Neuron (in vitro differentiated cells): ENCODE measurements around the gene GALNTL6.
"Not testable (repeated sequence)": the region's sequence is repeated elsewhere in the genome, so short reads cannot be mapped to it uniquely, and the experiment has no call there.

Source experiments
- H2AFZ ChIP-seq: one replicate; pipeline ENCODE4 v1.6.1; 2013; ENCODE audit warnings: low read depth, mild to moderate bottlenecking, inconsistent platforms, low read length, moderate library complexity
- H3K27me3 ChIP-seq: one replicate; pipeline ENCODE4 v1.6.1; 2013; ENCODE audit warnings: low read length; ENCODE audit not compliant: insufficient read depth
- H3K36me3 ChIP-seq: one replicate; pipeline ENCODE4 v1.6.1; 2013; ENCODE audit warnings: low read length; ENCODE audit not compliant: insufficient read depth
- H3K4me1 ChIP-seq: one replicate; pipeline ENCODE4 v1.6.1; 2013; ENCODE audit warnings: low read length; ENCODE audit not compliant: insufficient read depth
- H3K4me3 ChIP-seq: 2 replicates; pipeline ENCODE4 v1.5.1; 2013; ENCODE audit warnings: mild to moderate bottlenecking, low read length, moderate library complexity
- H3K9me3 ChIP-seq: one replicate; pipeline ENCODE4 v1.6.1; 2013; ENCODE audit warnings: low read length

The GALNTL6 gene

GRCh38 chr4:172865531-172866127, 1052.4 kb downstream of the GALNTL6 start:
- Histone ChIP-seq H3K4me3 (no peak overlapping the region), H3K4me1 (peaks cover 17% of the 10 kb centered on the region), H2AFZ (no peak overlapping the region), H3K27me3 (no peaks in the 10 kb centered on the region), H3K36me3 (no peaks in the 10 kb centered on the region), H3K9me3 (no peaks in the 10 kb centered on the region)

- Histone ChIP-seq H3K4me1 (peaks cover 17% of the 10 kb centered on the region), H3K4me3 (no peak overlapping the region), H2AFZ (no peak overlapping the region), H3K27me3 (no peaks in the 10 kb centered on the region), H3K36me3 (no peaks in the 10 kb centered on the region), H3K9me3 (no peaks in the 10 kb centered on the region)
Measured at GRCh38 chr4:172866421-172866820, 1053.2 kb downstream of the GALNTL6 start.

- H3K36me3 ChIP-seq = no peaks in the 10 kb centered on the region
- H3K9me3 ChIP-seq = no peaks in the 10 kb centered on the region
- no peak overlapping the region for H2AFZ ChIP-seq
- H3K27me3 ChIP-seq = no peaks in the 10 kb centered on the region
- H3K4me1 ChIP-seq = peaks cover 17% of the 10 kb centered on the region
- H3K4me3 ChIP-seq = no peak overlapping the region
Measured at GRCh38 chr4:172867835-172868234, 1054.6 kb downstream of the GALNTL6 start.

- no peaks in the 10 kb centered on the region for H3K36me3 ChIP-seq
- no peak overlapping the region for H3K4me3 ChIP-seq
- no peaks in the 10 kb centered on the region for H3K9me3 ChIP-seq
- H3K27me3 ChIP-seq = no peaks in the 10 kb centered on the region
- peaks cover 17% of the 10 kb centered on the region for H3K4me1 ChIP-seq
- no peak overlapping the region for H2AFZ ChIP-seq
Measured at GRCh38 chr4:172868271-172868670, 1055.1 kb downstream of the GALNTL6 start.

- no peak overlapping the region for H3K4me3 ChIP-seq
- no peak overlapping the region for H2AFZ ChIP-seq
- H3K9me3 ChIP-seq = no peaks in the 10 kb centered on the region
- peaks cover 17% of the 10 kb centered on the region for H3K4me1 ChIP-seq
- no peaks in the 10 kb centered on the region for H3K27me3 ChIP-seq
- H3K36me3 ChIP-seq = no peaks in the 10 kb centered on the region
Measured at GRCh38 chr4:172869621-172870268, 1056.5 kb downstream of the GALNTL6 start.

GRCh38 chr4:172871381-172871780, 1058.2 kb downstream of the GALNTL6 start:
- no peaks in the 10 kb centered on the region for H3K27me3 ChIP-seq
- no peak overlapping the region for H2AFZ ChIP-seq
- H3K4me3 ChIP-seq = no peak overlapping the region
- H3K36me3 ChIP-seq = no peaks in the 10 kb centered on the region
- H3K9me3 ChIP-seq = no peaks in the 10 kb centered on the region
- H3K4me1 ChIP-seq = peaks cover 17% of the 10 kb centered on the region

- Histone ChIP-seq H3K36me3 (no peaks in the 10 kb centered on the region), H3K9me3 (no peaks in the 10 kb centered on the region), H3K4me1 (no peaks in the 10 kb centered on the region), H3K4me3 (no peak overlapping the region), H3K27me3 (no peaks in the 10 kb centered on the region), H2AFZ (no peak overlapping the region)
Measured at GRCh38 chr4:172874944-172875343, 1061.7 kb downstream of the GALNTL6 start.

GRCh38 chr4:172876394-172876793, 1063.2 kb downstream of the GALNTL6 start:
- H2AFZ ChIP-seq = no peak overlapping the region
- H3K36me3 ChIP-seq = no peaks in the 10 kb centered on the region
- H3K4me3 ChIP-seq = no peak overlapping the region
- no peaks in the 10 kb centered on the region for H3K9me3 ChIP-seq
- H3K4me1 ChIP-seq = no peaks in the 10 kb centered on the region
- H3K27me3 ChIP-seq = no peaks in the 10 kb centered on the region

GRCh38 chr4:172881645-172882044, 1068.4 kb downstream of the GALNTL6 start:
- no peaks in the 10 kb centered on the region for H3K4me1 ChIP-seq
- H2AFZ ChIP-seq = no peak overlapping the region
- no peaks in the 10 kb centered on the region for H3K9me3 ChIP-seq
- H3K27me3 ChIP-seq = no peaks in the 10 kb centered on the region
- no peak overlapping the region for H3K4me3 ChIP-seq
- H3K36me3 ChIP-seq = no peaks in the 10 kb centered on the region

GRCh38 chr4:172887358-172887757, 1074.2 kb downstream of the GALNTL6 start:
- not testable (repeated sequence) for H3K27me3 ChIP-seq, H3K4me1 ChIP-seq, H2AFZ ChIP-seq, H3K9me3 ChIP-seq, H3K4me3 ChIP-seq, H3K36me3 ChIP-seq

GRCh38 chr4:172887959-172888358, 1074.8 kb downstream of the GALNTL6 start:
- Histone ChIP-seq H3K36me3 (no peaks in the 10 kb centered on the region), H3K9me3 (peaks cover 2% of the 10 kb centered on the region), H3K4me1 (no peaks in the 10 kb centered on the region), H2AFZ (no peak overlapping the region), H3K4me3 (no peak overlapping the region), H3K27me3 (no peaks in the 10 kb centered on the region)

GRCh38 chr4:172892300-172892699, 1079.1 kb downstream of the GALNTL6 start:
- Histone ChIP-seq H2AFZ (no peak overlapping the region), H3K4me1 (no peaks in the 10 kb centered on the region), H3K27me3 (no peaks in the 10 kb centered on the region), H3K36me3 (no peaks in the 10 kb centered on the region), H3K9me3 (peaks cover 12% of the 10 kb centered on the region), H3K4me3 (no peak overlapping the region)

- H3K9me3 ChIP-seq = peaks cover 12% of the 10 kb centered on the region
- H3K36me3 ChIP-seq = no peaks in the 10 kb centered on the region
- H3K4me3 ChIP-seq = no peak overlapping the region
- no peak overlapping the region for H2AFZ ChIP-seq
- peaks cover 9% of the 10 kb centered on the region for H3K4me1 ChIP-seq
- H3K27me3 ChIP-seq = no peaks in the 10 kb centered on the region
Measured at GRCh38 chr4:172895699-172896098, 1082.5 kb downstream of the GALNTL6 start.

- Histone ChIP-seq H3K9me3 (peaks cover 12% of the 10 kb centered on the region), H3K27me3 (no peaks in the 10 kb centered on the region), H3K36me3 (no peaks in the 10 kb centered on the region), H2AFZ (no peak overlapping the region), H3K4me3 (no peak overlapping the region), H3K4me1 (peaks cover 22% of the 10 kb centered on the region)
Measured at GRCh38 chr4:172897046-172897445, 1083.8 kb downstream of the GALNTL6 start.
